ENCODE data around the gene CYS1. TPM values are rescaled to one million over a fixed set of nuclear protein-coding genes. Genes with fewer than 3 reads are reported as not detected.
"Not testable (repeated sequence)": the region's sequence is repeated elsewhere in the genome, so short reads cannot be mapped to it uniquely, and the experiment has no call there.

The CYS1 gene
- total and polyA plus RNA-seq, 5 donors, result 4.9 to 13.3 (median 6.7) TPM

GRCh38 chr2:10038716-10039115 is 41.5 kb downstream of the CYS1 start:
- no peaks in the 10 kb centered on the region for H3K9me3 ChIP-seq (ENCODE audit: control insufficient read depth, low read length)
- ATAC-seq (no peak), DNase-seq (peak in 2 of 3 donors; percentile 7 to 27)
- no peak overlapping the region for H3K27ac ChIP-seq (ENCODE audit: low read length)
- peaks cover 22% of the 10 kb centered on the region for H3K4me1 ChIP-seq (ENCODE audit: control insufficient read depth, insufficient read depth, low read length)
- intact Hi-C loops (cut with DNase I), result loop anchor here in 1 of 4 donors (5.0 kb wide), 1 partner anchor 36 kb away; no protein-coding TSS in a partner anchor
- no peaks in the 10 kb centered on the region for H3K27me3 ChIP-seq (ENCODE audit: control insufficient read depth, insufficient read depth)
- H3K4me3 ChIP-seq (ENCODE audit: low read length), result no peak overlapping the region

GRCh38 chr2:10038123-10038522 is 42.1 kb downstream of the CYS1 start:
- no peak overlapping the region for H3K27ac ChIP-seq (ENCODE audit: low read length)
- DNase-seq (peak in 2 of 3 donors; percentile 4 to 39), ATAC-seq (no peak)
- H3K4me1 ChIP-seq (ENCODE audit: control insufficient read depth, insufficient read depth, low read length), result peaks cover 22% of the 10 kb centered on the region
- intact Hi-C loops (cut with DNase I), result loop anchor here in 1 of 4 donors (5.0 kb wide), 1 partner anchor 36 kb away; no protein-coding TSS in a partner anchor
- H3K4me3 ChIP-seq (ENCODE audit: low read length), result no peak overlapping the region
- H3K9me3 ChIP-seq (ENCODE audit: control insufficient read depth, low read length), result no peaks in the 10 kb centered on the region
- 82% methylated on average over 10 of the region's 10 CpGs for WGBS
- no peaks in the 10 kb centered on the region for H3K27me3 ChIP-seq (ENCODE audit: control insufficient read depth, insufficient read depth)

- DNase-seq (peak; percentile 77 to 87 (median 87)), ATAC-seq (peak; percentile 72 to 73)
- no peaks in the 10 kb centered on the region for H3K27me3 ChIP-seq (ENCODE audit: control insufficient read depth, insufficient read depth)
- no peak overlapping the region for H3K4me3 ChIP-seq (ENCODE audit: low read length)
- intact Hi-C loops (cut with DNase I), result loop anchor here in 1 of 4 donors (5.0 kb wide), 1 partner anchor 34 kb away; no protein-coding TSS in a partner anchor
- H3K9me3 ChIP-seq (ENCODE audit: control insufficient read depth, low read length), result no peaks in the 10 kb centered on the region
- peaks cover 18% of the 10 kb centered on the region for H3K4me1 ChIP-seq (ENCODE audit: control insufficient read depth, insufficient read depth, low read length)
- 36% methylated on average over 14 of the region's 14 CpGs for WGBS
- peak overlapping the region; percentile 61 for H3K27ac ChIP-seq (ENCODE audit: low read length)
These were observed 43.9 kb downstream of the CYS1 start for GRCh38 chr2:10036095-10036884.

- DNase-seq, result peak; percentile 25 to 58 (median 57)
- intact Hi-C loops (cut with DNase I), result loop anchor here in 1 of 4 donors (5.0 kb wide), 1 partner anchor 33 kb away; no protein-coding TSS in a partner anchor
- peak; percentile 11 to 50 for ATAC-seq
- Histone ChIP-seq H3K4me3 (ENCODE audit: low read length) (no peak overlapping the region), H3K9me3 (ENCODE audit: control insufficient read depth, low read length) (no peaks in the 10 kb centered on the region), H3K4me1 (ENCODE audit: control insufficient read depth, insufficient read depth, low read length) (peaks cover 16% of the 10 kb centered on the region), H3K27ac (ENCODE audit: low read length) (peak overlapping the region; percentile 61), H3K27me3 (ENCODE audit: control insufficient read depth, insufficient read depth) (no peaks in the 10 kb centered on the region)
- 63% methylated on average over 5 of the region's 5 CpGs for WGBS
These were observed 44.6 kb downstream of the CYS1 start for GRCh38 chr2:10035633-10036032.

GRCh38 chr2:10035053-10035422 is 45.2 kb downstream of the CYS1 start:
- Histone ChIP-seq H3K4me1 (ENCODE audit: control insufficient read depth, insufficient read depth, low read length) (peaks cover 16% of the 10 kb centered on the region), H3K9me3 (ENCODE audit: control insufficient read depth, low read length) (no peaks in the 10 kb centered on the region), H3K27ac (ENCODE audit: low read length) (no peak overlapping the region), H3K27me3 (ENCODE audit: control insufficient read depth, insufficient read depth) (no peaks in the 10 kb centered on the region), H3K4me3 (ENCODE audit: low read length) (no peak overlapping the region)
- ATAC-seq (no peak), DNase-seq (peak; percentile 15 to 45 (median 41))
- 70% methylated on average over 3 of the region's 3 CpGs for WGBS
- intact Hi-C loops (cut with DNase I), result loop anchor here in 1 of 4 donors (5.0 kb wide), 1 partner anchor 33 kb away; no protein-coding TSS in a partner anchor

GRCh38 chr2:10034333-10035052 is 45.7 kb downstream of the CYS1 start:
- intact Hi-C loops (cut with DNase I), result loop anchor here in 1 of 4 donors (5.0 kb wide), 1 partner anchor 32 kb away; no protein-coding TSS in a partner anchor
- WGBS, result 81% methylated on average over 12 of the region's 12 CpGs
- Histone ChIP-seq H3K27me3 (ENCODE audit: control insufficient read depth, insufficient read depth) (no peaks in the 10 kb centered on the region), H3K9me3 (ENCODE audit: control insufficient read depth, low read length) (no peaks in the 10 kb centered on the region), H3K4me1 (ENCODE audit: control insufficient read depth, insufficient read depth, low read length) (peaks cover 16% of the 10 kb centered on the region), H3K27ac (ENCODE audit: low read length) (no peak overlapping the region), H3K4me3 (ENCODE audit: low read length) (no peak overlapping the region)
- DNase-seq (peak in 2 of 3 donors; percentile 6 to 24), ATAC-seq (no peak)

- ATAC-seq, result no peak
- 75% methylated on average over 14 of the region's 14 CpGs for WGBS
- H3K9me3 ChIP-seq (ENCODE audit: control insufficient read depth, low read length), result no peaks in the 10 kb centered on the region
- H3K27ac ChIP-seq (ENCODE audit: low read length), result no peak overlapping the region
- H3K27me3 ChIP-seq (ENCODE audit: control insufficient read depth, insufficient read depth), result no peaks in the 10 kb centered on the region
- H3K4me1 ChIP-seq (ENCODE audit: control insufficient read depth, insufficient read depth, low read length), result peaks cover 19% of the 10 kb centered on the region
- intact Hi-C loops (cut with DNase I), result no loop called here
- peak; percentile 15 to 69 (median 50) for DNase-seq
- no peak overlapping the region for H3K4me3 ChIP-seq (ENCODE audit: low read length)
These were observed 46.8 kb downstream of the CYS1 start for GRCh38 chr2:10033251-10034006.

- DNase-seq (peak in 2 of 3 donors; percentile 28 to 42), ATAC-seq (no peak)
- intact Hi-C loops (cut with DNase I), result no loop called here
- Histone ChIP-seq H3K4me3 (ENCODE audit: low read length) (no peak overlapping the region), H3K9me3 (ENCODE audit: control insufficient read depth, low read length) (no peaks in the 10 kb centered on the region), H3K4me1 (ENCODE audit: control insufficient read depth, insufficient read depth, low read length) (peaks cover 21% of the 10 kb centered on the region), H3K27ac (ENCODE audit: low read length) (no peak overlapping the region), H3K27me3 (ENCODE audit: control insufficient read depth, insufficient read depth) (no peaks in the 10 kb centered on the region)
- over 99% methylated on average over 7 of the region's 7 CpGs for WGBS
These were observed 47.5 kb downstream of the CYS1 start for GRCh38 chr2:10032746-10033105.

GRCh38 chr2:10031886-10032745 is 48.1 kb downstream of the CYS1 start:
- Histone ChIP-seq H3K9me3 (ENCODE audit: control insufficient read depth, low read length) (no peaks in the 10 kb centered on the region), H3K4me1 (ENCODE audit: control insufficient read depth, insufficient read depth, low read length) (peaks cover 22% of the 10 kb centered on the region), H3K4me3 (ENCODE audit: low read length) (no peak overlapping the region), H3K27me3 (ENCODE audit: control insufficient read depth, insufficient read depth) (no peaks in the 10 kb centered on the region), H3K27ac (ENCODE audit: low read length) (no peak overlapping the region)
- DNase-seq, result peak in 2 of 3 donors; percentile 11 to 43
- no peak for ATAC-seq
- WGBS, result 92% methylated on average over 20 of the region's 20 CpGs
- intact Hi-C loops (cut with DNase I), result no loop called here

- H3K27ac ChIP-seq (ENCODE audit: low read length), result not testable (repeated sequence)
These were observed 49.4 kb downstream of the CYS1 start for GRCh38 chr2:10030798-10031197.

More at GRCh38 chr2:10030798-10031197, 49.4 kb downstream of the CYS1 start:
- intact Hi-C loops (cut with DNase I); ATAC-seq; H3K27me3 ChIP-seq (ENCODE audit: control insufficient read depth, insufficient read depth); H3K4me3 ChIP-seq (ENCODE audit: low read length); H3K9me3 ChIP-seq (ENCODE audit: control insufficient read depth, low read length); DNase-seq: not testable (repeated sequence)
- WGBS, result 96% methylated on average over 8 of the region's 8 CpGs
- peaks cover 11% of the 10 kb centered on the region for H3K4me1 ChIP-seq (ENCODE audit: control insufficient read depth, insufficient read depth, low read length)

Measured in right cardiac atrium (tissue), 5 donors.